Neural crest cell (in vitro differentiated cells): Measurements from ENCODE around the gene PRDM12. TPM values are rescaled to one million over a fixed set of nuclear protein-coding genes. Genes with fewer than 3 reads are reported as not detected.

Experiments
- DNase-seq: peaks from one replicate; pipeline ENCODE4 v3.0.0; 2021; ENCODE audit warnings: low read depth, mixed read lengths, low spot score
- H3K27ac Mint-ChIP-seq: one replicate; pipeline ENCODE4 v1.8.0; 2021; ENCODE audit warnings: mild to moderate bottlenecking, mixed read lengths; ENCODE audit not compliant: unreplicated experiment
- H3K27me3 Mint-ChIP-seq: 2 replicates; pipeline ENCODE4 v1.8.0; 2021; ENCODE audit warnings: low read depth, mild to moderate bottlenecking, mixed read lengths
- H3K36me3 Mint-ChIP-seq: 2 replicates; pipeline ENCODE4 v1.8.0; 2021; ENCODE audit warnings: low read depth, mild to moderate bottlenecking, mixed read lengths
- H3K4me1 Mint-ChIP-seq: 2 replicates; pipeline ENCODE4 v1.8.0; 2021; ENCODE audit warnings: mixed read lengths
- H3K4me3 Mint-ChIP-seq: one replicate; pipeline ENCODE4 v1.8.0; 2021; ENCODE audit warnings: mild to moderate bottlenecking, mixed read lengths
- H3K9me3 Mint-ChIP-seq: 2 replicates; pipeline ENCODE4 v1.8.0; 2021; ENCODE audit warnings: mixed read lengths
- total RNA-seq: library from RNA; stranded (reverse); gene quantifications from 2 replicates; pipeline ENCODE4 v1.2.1, GENCODE V29; 2021
- TF ChIP-seq, protein P1 (sequence below): fragments of 200-600 bp; sonication (generic); conservative IDR thresholded peaks from 2 replicates; pipeline ENCODE4 v1.5.0; 2021; ENCODE audit warnings: antibody characterized with exemption, mild to moderate bottlenecking

Gene PRDM12
- total RNA-seq, 1 donor from 2014 or later, result 2.2 TPM

DNA sequence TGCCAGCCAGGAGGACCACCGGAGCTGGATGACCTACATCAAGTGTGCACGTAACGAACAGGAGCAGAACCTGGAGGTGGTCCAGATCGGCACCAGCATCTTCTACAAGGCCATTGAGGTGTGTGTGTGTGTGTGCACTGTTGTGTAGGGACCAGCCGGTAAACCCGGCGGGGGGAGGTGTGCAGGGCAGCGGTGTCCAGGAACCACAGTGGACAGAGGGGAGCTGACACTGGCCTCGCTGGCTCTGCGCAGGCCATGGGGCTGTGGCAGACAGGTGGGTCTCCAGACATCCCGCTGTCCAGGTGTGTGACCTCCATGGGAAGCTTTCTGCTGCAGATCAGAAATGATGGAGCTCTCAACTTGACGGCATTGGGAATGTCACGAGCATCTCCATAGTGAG, 3.8 kb downstream of the PRDM12 start:
- Mint-ChIP-seq H3K36me3 (peaks cover 3% of the 10 kb centered on the region), H3K4me3 (peak overlapping the region; percentile 41)
- no peak for DNase-seq

DNA sequence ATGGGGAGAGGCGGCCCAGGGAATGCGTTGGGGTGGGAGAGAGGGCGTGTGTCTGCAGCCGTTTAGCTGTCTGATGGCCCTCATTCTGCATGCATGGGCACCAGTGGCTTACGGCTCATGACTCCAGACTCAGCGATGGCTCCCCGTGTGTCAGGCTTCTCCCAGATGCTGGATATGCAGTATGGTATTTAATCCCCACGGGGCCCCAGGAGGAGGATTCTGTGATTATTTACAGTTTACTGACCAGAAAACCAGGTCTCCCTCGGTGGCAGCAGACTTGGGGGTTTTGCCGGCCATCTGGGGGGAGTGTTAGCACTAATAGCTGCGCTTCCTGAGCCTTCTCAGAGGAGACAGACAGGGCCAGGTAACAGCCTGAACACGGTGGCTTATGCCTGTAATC, 4.3 kb downstream of the PRDM12 start:
- peaks cover 92% of the 10 kb centered on the region for H3K27me3 Mint-ChIP-seq
- no peaks in the 10 kb centered on the region for H3K9me3 Mint-ChIP-seq
- TF ChIP-seq, protein P1, sequence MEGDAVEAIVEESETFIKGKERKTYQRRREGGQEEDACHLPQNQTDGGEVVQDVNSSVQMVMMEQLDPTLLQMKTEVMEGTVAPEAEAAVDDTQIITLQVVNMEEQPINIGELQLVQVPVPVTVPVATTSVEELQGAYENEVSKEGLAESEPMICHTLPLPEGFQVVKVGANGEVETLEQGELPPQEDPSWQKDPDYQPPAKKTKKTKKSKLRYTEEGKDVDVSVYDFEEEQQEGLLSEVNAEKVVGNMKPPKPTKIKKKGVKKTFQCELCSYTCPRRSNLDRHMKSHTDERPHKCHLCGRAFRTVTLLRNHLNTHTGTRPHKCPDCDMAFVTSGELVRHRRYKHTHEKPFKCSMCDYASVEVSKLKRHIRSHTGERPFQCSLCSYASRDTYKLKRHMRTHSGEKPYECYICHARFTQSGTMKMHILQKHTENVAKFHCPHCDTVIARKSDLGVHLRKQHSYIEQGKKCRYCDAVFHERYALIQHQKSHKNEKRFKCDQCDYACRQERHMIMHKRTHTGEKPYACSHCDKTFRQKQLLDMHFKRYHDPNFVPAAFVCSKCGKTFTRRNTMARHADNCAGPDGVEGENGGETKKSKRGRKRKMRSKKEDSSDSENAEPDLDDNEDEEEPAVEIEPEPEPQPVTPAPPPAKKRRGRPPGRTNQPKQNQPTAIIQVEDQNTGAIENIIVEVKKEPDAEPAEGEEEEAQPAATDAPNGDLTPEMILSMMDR, result no peak
- no peak overlapping the region for H3K4me3 Mint-ChIP-seq
- DNase-seq, result no peak
- no peak overlapping the region for H3K27ac Mint-ChIP-seq
- peaks cover 3% of the 10 kb centered on the region for H3K36me3 Mint-ChIP-seq
- peaks cover 19% of the 10 kb centered on the region for H3K4me1 Mint-ChIP-seq

More for the DNA sequence above, 3.8 kb downstream of the PRDM12 start:
- Mint-ChIP-seq H3K27ac (no peak overlapping the region), H3K4me1 (peaks cover 19% of the 10 kb centered on the region), H3K27me3 (peaks cover 95% of the 10 kb centered on the region), H3K9me3 (no peaks in the 10 kb centered on the region)
- TF ChIP-seq, protein P1, result no peak

DNA sequence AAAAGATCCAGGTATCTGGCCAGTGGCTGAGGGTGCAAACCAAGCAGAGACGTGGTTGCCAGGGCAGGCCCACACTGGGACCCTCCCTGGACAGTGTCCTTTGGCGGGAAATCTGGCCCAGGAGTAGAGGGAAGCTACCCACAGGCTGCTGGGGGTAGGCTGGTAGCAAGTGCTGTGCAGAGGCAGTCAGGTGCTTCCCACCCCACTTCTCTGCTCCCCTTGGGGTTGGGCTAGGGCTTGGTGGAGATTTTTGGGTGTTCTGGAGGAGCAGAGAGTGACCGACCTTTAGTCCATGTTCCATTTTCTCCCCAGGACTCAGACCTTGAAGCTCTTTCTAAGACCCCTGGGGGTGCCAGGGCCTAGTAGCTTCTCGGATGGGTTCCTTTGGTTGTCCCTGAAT, 5.6 kb downstream of the PRDM12 start:
- no peak for DNase-seq
- no peak overlapping the region for H3K27ac Mint-ChIP-seq
- no peak overlapping the region for H3K4me3 Mint-ChIP-seq
- H3K4me1 Mint-ChIP-seq, result peaks cover 19% of the 10 kb centered on the region
- no peaks in the 10 kb centered on the region for H3K9me3 Mint-ChIP-seq
- peaks cover 79% of the 10 kb centered on the region for H3K27me3 Mint-ChIP-seq
- peaks cover 3% of the 10 kb centered on the region for H3K36me3 Mint-ChIP-seq
- TF ChIP-seq, protein P1, result no peak

DNA sequence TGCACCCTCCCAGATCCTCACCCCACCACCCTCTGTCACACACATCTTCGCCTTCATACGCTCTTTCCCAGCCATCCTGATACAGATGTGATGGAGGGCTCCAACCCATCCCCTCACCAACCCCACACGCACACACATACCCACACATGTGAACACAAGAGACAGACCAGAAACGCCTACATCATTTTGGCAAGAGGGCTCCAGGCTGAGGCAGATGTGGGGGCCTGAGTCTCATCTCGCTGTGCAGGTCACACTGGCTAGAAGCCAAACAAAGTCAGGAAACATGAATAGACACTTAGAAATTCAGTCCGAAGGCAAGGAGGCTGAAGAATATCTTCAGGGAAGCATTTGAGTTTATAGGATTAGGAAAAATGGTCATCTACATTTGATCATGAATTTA, 6.2 kb downstream of the PRDM12 start:
- H3K27me3 Mint-ChIP-seq, result peaks cover 74% of the 10 kb centered on the region
- no peak for DNase-seq
- TF ChIP-seq, protein P1, result no peak
- H3K9me3 Mint-ChIP-seq, result no peaks in the 10 kb centered on the region
- H3K4me1 Mint-ChIP-seq, result peaks cover 14% of the 10 kb centered on the region
- H3K36me3 Mint-ChIP-seq, result peaks cover 3% of the 10 kb centered on the region
- H3K4me3 Mint-ChIP-seq, result no peak overlapping the region
- H3K27ac Mint-ChIP-seq, result no peak overlapping the region

DNA sequence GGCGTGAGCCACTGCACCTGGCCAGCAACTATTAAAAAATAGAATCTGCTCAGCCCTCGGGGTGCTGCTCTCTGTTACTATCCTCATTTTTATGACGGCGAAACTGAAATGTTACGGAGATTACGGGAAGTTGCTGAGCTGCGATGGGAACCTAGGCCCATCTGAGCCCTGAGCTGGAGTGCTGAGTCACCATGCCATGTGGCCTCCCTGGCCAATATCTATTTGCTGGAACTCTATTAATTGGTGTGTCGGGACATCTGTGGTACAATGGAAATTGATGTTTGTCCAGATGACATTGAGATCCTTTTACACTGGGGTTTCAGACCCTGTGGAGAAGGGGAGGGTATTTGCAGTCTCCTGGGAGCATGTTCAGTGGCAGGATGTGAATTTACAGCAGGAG, 8.1 kb downstream of the PRDM12 start:
- H3K4me3 Mint-ChIP-seq, result no peak overlapping the region
- DNase-seq, result no peak
- H3K4me1 Mint-ChIP-seq, result peaks cover 14% of the 10 kb centered on the region
- TF ChIP-seq, protein P1, result no peak
- peaks cover 70% of the 10 kb centered on the region for H3K27me3 Mint-ChIP-seq
- H3K36me3 Mint-ChIP-seq, result peaks cover 3% of the 10 kb centered on the region
- H3K9me3 Mint-ChIP-seq, result no peaks in the 10 kb centered on the region
- H3K27ac Mint-ChIP-seq, result peak overlapping the region; percentile 45
